ENCODE measurements around the gene SLC46A1.

GRCh38 chr17:28363776-28364650 is 42.0 kb downstream of the SLC46A1 start:
- TF ChIP-seq PPARA (CRISPR knock-in tag; IDR thresholded peaks at IDR 0.05; ENCODE audit: borderline replicate concordance): no peak
- TF ChIP-seq, protein P1, sequence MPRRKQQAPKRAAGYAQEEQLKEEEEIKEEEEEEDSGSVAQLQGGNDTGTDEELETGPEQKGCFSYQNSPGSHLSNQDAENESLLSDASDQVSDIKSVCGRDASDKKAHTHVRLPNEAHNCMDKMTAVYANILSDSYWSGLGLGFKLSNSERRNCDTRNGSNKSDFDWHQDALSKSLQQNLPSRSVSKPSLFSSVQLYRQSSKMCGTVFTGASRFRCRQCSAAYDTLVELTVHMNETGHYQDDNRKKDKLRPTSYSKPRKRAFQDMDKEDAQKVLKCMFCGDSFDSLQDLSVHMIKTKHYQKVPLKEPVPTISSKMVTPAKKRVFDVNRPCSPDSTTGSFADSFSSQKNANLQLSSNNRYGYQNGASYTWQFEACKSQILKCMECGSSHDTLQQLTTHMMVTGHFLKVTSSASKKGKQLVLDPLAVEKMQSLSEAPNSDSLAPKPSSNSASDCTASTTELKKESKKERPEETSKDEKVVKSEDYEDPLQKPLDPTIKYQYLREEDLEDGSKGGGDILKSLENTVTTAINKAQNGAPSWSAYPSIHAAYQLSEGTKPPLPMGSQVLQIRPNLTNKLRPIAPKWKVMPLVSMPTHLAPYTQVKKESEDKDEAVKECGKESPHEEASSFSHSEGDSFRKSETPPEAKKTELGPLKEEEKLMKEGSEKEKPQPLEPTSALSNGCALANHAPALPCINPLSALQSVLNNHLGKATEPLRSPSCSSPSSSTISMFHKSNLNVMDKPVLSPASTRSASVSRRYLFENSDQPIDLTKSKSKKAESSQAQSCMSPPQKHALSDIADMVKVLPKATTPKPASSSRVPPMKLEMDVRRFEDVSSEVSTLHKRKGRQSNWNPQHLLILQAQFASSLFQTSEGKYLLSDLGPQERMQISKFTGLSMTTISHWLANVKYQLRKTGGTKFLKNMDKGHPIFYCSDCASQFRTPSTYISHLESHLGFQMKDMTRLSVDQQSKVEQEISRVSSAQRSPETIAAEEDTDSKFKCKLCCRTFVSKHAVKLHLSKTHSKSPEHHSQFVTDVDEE (CRISPR knock-in tag; IDR thresholded peaks at IDR 0.05): no peak

Data from SK-N-SH treated with all-trans-retinoic acid at 6 μM for 48 hours (cell line).